ENCODE data around the gene MTF2.

DNA sequence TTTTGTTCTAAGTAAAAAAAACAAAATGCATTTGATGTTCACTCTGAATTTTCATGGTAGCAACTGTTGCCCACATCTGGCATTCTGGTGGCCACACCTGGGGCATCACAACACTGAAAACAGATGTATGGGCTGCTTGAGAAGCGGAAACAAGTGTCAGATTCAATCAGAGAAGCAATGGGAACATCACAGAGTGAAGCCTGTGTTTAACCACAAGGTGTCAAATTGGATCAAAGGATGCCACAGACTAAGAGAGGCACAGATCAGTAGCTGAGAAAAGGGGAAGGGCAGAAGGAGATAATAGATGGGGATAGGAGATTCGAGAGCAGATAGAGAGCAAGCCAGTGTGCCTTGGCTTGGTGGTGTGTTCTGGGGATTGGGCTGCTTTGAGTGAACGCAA, 49.8 kb upstream of the MTF2 start:
- TF ChIP-seq, protein P1, sequence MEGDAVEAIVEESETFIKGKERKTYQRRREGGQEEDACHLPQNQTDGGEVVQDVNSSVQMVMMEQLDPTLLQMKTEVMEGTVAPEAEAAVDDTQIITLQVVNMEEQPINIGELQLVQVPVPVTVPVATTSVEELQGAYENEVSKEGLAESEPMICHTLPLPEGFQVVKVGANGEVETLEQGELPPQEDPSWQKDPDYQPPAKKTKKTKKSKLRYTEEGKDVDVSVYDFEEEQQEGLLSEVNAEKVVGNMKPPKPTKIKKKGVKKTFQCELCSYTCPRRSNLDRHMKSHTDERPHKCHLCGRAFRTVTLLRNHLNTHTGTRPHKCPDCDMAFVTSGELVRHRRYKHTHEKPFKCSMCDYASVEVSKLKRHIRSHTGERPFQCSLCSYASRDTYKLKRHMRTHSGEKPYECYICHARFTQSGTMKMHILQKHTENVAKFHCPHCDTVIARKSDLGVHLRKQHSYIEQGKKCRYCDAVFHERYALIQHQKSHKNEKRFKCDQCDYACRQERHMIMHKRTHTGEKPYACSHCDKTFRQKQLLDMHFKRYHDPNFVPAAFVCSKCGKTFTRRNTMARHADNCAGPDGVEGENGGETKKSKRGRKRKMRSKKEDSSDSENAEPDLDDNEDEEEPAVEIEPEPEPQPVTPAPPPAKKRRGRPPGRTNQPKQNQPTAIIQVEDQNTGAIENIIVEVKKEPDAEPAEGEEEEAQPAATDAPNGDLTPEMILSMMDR (IDR thresholded peaks at IDR 0.05): no peak
- TF ChIP-seq POLR2A (IDR thresholded peaks at IDR 0.05) (no peak), EP300 (IDR thresholded peaks at IDR 0.05) (no peak)

Measured in tibial nerve (tissue), 4 donors.